ENCODE data around the gene EXOC7. TPM values are rescaled to one million over a fixed set of nuclear protein-coding genes. Genes with fewer than 3 reads are reported as not detected.
A peak's percentile ranks its signal among the peaks of the same experiment; 100 is the strongest.

Gene EXOC7
- polyA plus RNA-seq, 3 donors, result 30.7 to 86.5 (median 42.4) TPM

DNA sequence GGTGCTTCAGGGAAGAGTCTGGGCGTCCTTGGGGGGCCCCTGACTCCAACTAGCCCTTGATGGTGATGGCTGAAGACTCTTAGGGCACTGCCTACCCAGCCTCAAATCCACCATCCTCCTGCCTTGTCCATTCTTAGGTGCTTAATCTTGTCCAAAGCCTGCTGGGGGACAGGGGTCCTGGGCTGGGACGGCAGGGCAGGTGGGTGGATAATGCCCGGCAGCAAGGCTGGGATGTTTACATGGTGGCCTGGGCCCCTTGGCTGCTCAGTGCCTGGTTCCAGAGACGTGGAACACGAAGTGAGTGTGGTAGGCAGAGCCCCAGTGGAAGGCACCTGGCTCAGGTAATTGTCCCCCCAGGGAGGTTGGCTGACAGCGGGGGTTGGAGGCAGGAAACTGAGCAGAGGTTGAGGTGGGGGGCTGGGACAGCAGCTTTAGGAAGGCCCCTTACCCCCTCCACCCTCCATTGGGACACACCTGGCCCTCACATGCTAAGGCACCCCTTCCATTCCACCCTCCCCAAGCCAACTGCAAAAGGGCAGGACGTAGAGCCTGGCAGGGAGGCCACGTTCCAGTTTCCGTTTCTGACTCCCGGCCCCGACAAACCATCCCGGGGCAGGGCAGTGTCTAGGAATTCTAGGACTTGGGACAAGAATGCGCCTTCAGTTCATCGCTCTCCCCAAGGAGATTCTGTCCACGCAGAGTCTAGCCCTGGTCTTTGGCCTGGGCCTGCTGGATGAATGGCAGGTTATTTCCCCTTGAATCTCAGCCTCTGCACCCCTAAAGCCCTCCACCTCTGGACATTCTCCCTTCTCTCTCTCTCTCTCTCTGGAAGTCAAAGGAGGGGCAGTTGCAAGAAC is 35.5 kb upstream of the EXOC7 start:
- no peak for DNase-seq
- Histone ChIP-seq H3K4me2 (replicated peaks; ENCODE audit: extremely low read depth, low read length, poor library complexity, severe bottlenecking) (peak overlapping the region; percentile 84), H3K27me3 (ENCODE audit: control insufficient read depth in 2 of 2, insufficient read depth in 2 of 2, low read length in 2 of 2) (peaks cover 15 to 44% of the 10 kb centered on the region in 2 donors), H3K9me3 (replicated peaks in 1 of 2; ENCODE audit: control insufficient read depth in 1 of 2, insufficient read depth in 1 of 2, low read length in 2 of 2) (peaks cover 0 to 7% of the 10 kb centered on the region in 2 donors), H3K9ac (ENCODE audit: insufficient read depth, low read length, poor library complexity, severe bottlenecking) (no peak overlapping the region), H4K20me1 (ENCODE audit: insufficient read depth, low read length) (no peaks in the 10 kb centered on the region), H2AFZ (ENCODE audit: insufficient read depth, low read depth, low read length, poor library complexity, severe bottlenecking) (no peak overlapping the region), H3K4me3 (replicated peaks in 1 of 3; ENCODE audit: low read depth in 2 of 3, low read length in 3 of 3) (no peak overlapping the region), H3K36me3 (replicated peaks in 1 of 2; ENCODE audit: control insufficient read depth in 1 of 2, insufficient read depth in 2 of 2, low read length in 2 of 2) (no peaks in the 10 kb centered on the region), H3K79me2 (ENCODE audit: insufficient read depth, low read length) (no peaks in the 10 kb centered on the region), H3K4me1 (ENCODE audit: control insufficient read depth in 1 of 2, insufficient read depth in 2 of 2, low read length in 2 of 2) (peaks cover 31 to 37% of the 10 kb centered on the region in 2 donors), H3K27ac (ENCODE audit: low read depth in 1 of 2, low read length in 2 of 2) (no peak overlapping the region)
- H3K27me3 Mint-ChIP-seq (ENCODE audit: low read depth in 3 of 3), result peaks cover 24 to 53% (median 47%) of the 10 kb centered on the region in 3 donors
- 93% methylated on average over 13 of the region's 15 CpGs for WGBS (ENCODE audit: insufficient coverage)
- peaks cover 36% of the 10 kb centered on the region for H3K4me1 Mint-ChIP-seq
- intact Hi-C loops (cut with micrococcal nuclease), result no loop called here
- TF ChIP-seq, protein P1, sequence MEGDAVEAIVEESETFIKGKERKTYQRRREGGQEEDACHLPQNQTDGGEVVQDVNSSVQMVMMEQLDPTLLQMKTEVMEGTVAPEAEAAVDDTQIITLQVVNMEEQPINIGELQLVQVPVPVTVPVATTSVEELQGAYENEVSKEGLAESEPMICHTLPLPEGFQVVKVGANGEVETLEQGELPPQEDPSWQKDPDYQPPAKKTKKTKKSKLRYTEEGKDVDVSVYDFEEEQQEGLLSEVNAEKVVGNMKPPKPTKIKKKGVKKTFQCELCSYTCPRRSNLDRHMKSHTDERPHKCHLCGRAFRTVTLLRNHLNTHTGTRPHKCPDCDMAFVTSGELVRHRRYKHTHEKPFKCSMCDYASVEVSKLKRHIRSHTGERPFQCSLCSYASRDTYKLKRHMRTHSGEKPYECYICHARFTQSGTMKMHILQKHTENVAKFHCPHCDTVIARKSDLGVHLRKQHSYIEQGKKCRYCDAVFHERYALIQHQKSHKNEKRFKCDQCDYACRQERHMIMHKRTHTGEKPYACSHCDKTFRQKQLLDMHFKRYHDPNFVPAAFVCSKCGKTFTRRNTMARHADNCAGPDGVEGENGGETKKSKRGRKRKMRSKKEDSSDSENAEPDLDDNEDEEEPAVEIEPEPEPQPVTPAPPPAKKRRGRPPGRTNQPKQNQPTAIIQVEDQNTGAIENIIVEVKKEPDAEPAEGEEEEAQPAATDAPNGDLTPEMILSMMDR (IDR thresholded peaks at IDR 0.05), result no peak
- peaks cover 0 to 10% (median 3%) of the 10 kb centered on the region in 7 donors for H3K9me3 Mint-ChIP-seq
- peak overlapping the region in 1 of 7 donors; percentile 28 for H3K27ac Mint-ChIP-seq
- peak overlapping the region in 1 of 2 donors; percentile 80 for H3K4me3 Mint-ChIP-seq
- peaks cover 0 to 10% of the 10 kb centered on the region in 2 donors for H3K36me3 Mint-ChIP-seq

DNA sequence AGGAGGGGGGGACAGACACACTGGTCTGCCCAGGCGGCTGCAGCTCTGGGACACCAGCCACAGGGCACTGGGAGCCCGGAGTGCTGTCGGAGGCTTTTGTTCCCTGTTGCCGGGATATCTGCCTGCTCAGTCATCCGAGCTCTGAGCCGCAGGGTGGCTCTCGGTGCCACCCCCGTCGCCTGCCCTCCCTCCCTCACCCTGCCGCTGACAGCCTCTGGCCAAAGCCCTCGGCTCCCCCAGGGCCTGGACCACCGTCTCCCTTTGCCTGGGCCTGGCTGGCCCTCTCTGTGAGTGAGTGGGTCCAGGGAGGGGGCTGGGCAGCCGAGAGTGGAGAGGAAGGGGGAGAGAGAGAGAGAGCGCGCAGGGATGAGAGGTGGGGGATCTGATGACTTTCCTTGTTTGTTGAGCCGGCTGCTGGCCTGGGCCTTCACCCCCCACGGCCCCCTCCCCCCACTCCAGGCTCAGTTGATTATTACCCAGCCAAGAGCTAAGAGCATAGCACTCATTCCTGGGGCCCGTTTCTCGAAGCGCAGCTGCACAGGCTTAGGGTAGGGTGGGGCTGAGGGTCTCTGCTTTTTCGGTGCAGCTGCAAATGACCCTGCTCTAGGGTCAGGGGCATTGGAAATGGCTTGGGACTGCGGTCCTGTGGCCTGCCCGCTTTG is 34.8 kb upstream of the EXOC7 start:
- intact Hi-C loops (cut with micrococcal nuclease), result no loop called here
- TF ChIP-seq, protein P1 (IDR thresholded peaks at IDR 0.05), result no peak
- peaks cover 31% of the 10 kb centered on the region for H3K4me1 Mint-ChIP-seq
- H3K79me2 ChIP-seq (ENCODE audit: insufficient read depth, low read length), result no peaks in the 10 kb centered on the region
- H3K4me1 ChIP-seq (ENCODE audit: control insufficient read depth in 1 of 2, insufficient read depth in 2 of 2, low read length in 2 of 2), result peaks cover 23 to 30% of the 10 kb centered on the region in 2 donors
- peaks cover 15 to 44% of the 10 kb centered on the region in 2 donors for H3K27me3 ChIP-seq (ENCODE audit: control insufficient read depth in 2 of 2, insufficient read depth in 2 of 2, low read length in 2 of 2)
- H2AFZ ChIP-seq (ENCODE audit: insufficient read depth, low read depth, low read length, poor library complexity, severe bottlenecking), result no peak overlapping the region
- H3K9me3 ChIP-seq (replicated peaks in 1 of 2; ENCODE audit: control insufficient read depth in 1 of 2, insufficient read depth in 1 of 2, low read length in 2 of 2), result peaks cover 0 to 7% of the 10 kb centered on the region in 2 donors
- no peak overlapping the region for H3K4me3 ChIP-seq (replicated peaks in 1 of 3; ENCODE audit: low read depth in 2 of 3, low read length in 3 of 3)
- WGBS (ENCODE audit: insufficient coverage), result 94% methylated on average over 8 of the region's 23 CpGs
- H3K27ac Mint-ChIP-seq, result no peak overlapping the region
- no peak overlapping the region for H3K4me2 ChIP-seq (replicated peaks; ENCODE audit: extremely low read depth, low read length, poor library complexity, severe bottlenecking)
- no peak overlapping the region for H3K9ac ChIP-seq (ENCODE audit: insufficient read depth, low read length, poor library complexity, severe bottlenecking)
- peak overlapping the region in 1 of 2 donors; percentile 80 for H3K4me3 Mint-ChIP-seq
- DNase-seq, result no peak
- H4K20me1 ChIP-seq (ENCODE audit: insufficient read depth, low read length), result no peaks in the 10 kb centered on the region
- peaks cover 24 to 53% (median 47%) of the 10 kb centered on the region in 3 donors for H3K27me3 Mint-ChIP-seq (ENCODE audit: low read depth in 3 of 3)
- H3K9me3 Mint-ChIP-seq, result peaks cover 0 to 10% (median 3%) of the 10 kb centered on the region in 7 donors
- H3K36me3 ChIP-seq (replicated peaks in 1 of 2; ENCODE audit: control insufficient read depth in 1 of 2, insufficient read depth in 2 of 2, low read length in 2 of 2), result no peaks in the 10 kb centered on the region
- no peak overlapping the region for H3K27ac ChIP-seq (ENCODE audit: low read depth in 1 of 2, low read length in 2 of 2)
- peaks cover 0 to 10% of the 10 kb centered on the region in 2 donors for H3K36me3 Mint-ChIP-seq
